ENCODE measurements around the gene SOAT1.

DNA sequence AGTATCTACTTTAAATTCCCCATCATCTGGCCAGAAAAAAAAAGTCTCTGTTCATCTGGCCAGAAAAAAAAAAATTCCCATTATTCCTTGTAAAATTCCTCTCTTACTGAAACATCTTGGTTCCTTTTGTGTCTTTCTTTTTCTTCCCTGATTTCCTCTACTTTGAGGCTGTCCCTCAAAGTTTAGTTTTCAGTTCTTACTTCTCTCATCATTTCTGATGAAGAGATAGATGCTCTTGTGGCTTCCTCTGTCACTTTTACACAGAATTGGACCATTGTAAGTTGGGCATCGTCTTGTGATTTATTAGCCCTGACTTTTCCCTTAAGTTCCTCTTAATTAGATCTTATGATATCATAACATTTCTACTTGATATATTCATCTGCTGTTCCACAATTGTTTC, 6.5 kb downstream of the SOAT1 start:
- no peak for TF ChIP-seq TCF12 (IDR thresholded peaks at IDR 0.05; ENCODE audit: low read depth)
- TF ChIP-seq, protein P1, sequence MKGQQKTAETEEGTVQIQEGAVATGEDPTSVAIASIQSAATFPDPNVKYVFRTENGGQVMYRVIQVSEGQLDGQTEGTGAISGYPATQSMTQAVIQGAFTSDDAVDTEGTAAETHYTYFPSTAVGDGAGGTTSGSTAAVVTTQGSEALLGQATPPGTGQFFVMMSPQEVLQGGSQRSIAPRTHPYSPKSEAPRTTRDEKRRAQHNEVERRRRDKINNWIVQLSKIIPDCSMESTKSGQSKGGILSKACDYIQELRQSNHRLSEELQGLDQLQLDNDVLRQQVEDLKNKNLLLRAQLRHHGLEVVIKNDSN (IDR thresholded peaks at IDR 0.05): no peak
- TF ChIP-seq RAD21 (IDR thresholded peaks at IDR 0.05; ENCODE audit: low read depth): no peak
- TF ChIP-seq CREB1 (IDR thresholded peaks at IDR 0.05; ENCODE audit: low read depth): no peak
- TF ChIP-seq, protein P2, sequence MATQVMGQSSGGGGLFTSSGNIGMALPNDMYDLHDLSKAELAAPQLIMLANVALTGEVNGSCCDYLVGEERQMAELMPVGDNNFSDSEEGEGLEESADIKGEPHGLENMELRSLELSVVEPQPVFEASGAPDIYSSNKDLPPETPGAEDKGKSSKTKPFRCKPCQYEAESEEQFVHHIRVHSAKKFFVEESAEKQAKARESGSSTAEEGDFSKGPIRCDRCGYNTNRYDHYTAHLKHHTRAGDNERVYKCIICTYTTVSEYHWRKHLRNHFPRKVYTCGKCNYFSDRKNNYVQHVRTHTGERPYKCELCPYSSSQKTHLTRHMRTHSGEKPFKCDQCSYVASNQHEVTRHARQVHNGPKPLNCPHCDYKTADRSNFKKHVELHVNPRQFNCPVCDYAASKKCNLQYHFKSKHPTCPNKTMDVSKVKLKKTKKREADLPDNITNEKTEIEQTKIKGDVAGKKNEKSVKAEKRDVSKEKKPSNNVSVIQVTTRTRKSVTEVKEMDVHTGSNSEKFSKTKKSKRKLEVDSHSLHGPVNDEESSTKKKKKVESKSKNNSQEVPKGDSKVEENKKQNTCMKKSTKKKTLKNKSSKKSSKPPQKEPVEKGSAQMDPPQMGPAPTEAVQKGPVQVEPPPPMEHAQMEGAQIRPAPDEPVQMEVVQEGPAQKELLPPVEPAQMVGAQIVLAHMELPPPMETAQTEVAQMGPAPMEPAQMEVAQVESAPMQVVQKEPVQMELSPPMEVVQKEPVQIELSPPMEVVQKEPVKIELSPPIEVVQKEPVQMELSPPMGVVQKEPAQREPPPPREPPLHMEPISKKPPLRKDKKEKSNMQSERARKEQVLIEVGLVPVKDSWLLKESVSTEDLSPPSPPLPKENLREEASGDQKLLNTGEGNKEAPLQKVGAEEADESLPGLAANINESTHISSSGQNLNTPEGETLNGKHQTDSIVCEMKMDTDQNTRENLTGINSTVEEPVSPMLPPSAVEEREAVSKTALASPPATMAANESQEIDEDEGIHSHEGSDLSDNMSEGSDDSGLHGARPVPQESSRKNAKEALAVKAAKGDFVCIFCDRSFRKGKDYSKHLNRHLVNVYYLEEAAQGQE (IDR thresholded peaks at IDR 0.05; ENCODE audit: low read depth): no peak
- no peak for TF ChIP-seq TAF1 (IDR thresholded peaks at IDR 0.05; ENCODE audit: low read depth)
- TF ChIP-seq ZBTB7A (IDR thresholded peaks at IDR 0.05; ENCODE audit: low read depth): no peak
- no peak for TF ChIP-seq YY1 (IDR thresholded peaks at IDR 0.05; ENCODE audit: low read depth)
- TF ChIP-seq MAX (IDR thresholded peaks at IDR 0.05): no peak
